NCI-H187 treated with DMSO at 0.1 percent for 48 hours (cell line): ENCODE data around the gene CNOT6.
A peak's percentile ranks its signal among the peaks of the same experiment; 100 is the strongest.
"Not testable (repeated sequence)": the region's sequence is repeated elsewhere in the genome, so short reads cannot be mapped to it uniquely, and the experiment has no call there.

Experiments
- DNase-seq: peaks from one replicate; lab custom pipeline; 2025; lab: John Stamatoyannopoulos, UW

The CNOT6 gene

GRCh38 chr5:180494060-180494509, at the start of gene CNOT6:
CNOT6 (plus strand) TSS chr5:180494379; CDS start chr5:180529277, 34,898 bp downstream.
- DNase-seq, result peak; percentile 31

GRCh38 chr5:180454752-180455151, 39.4 kb upstream of the CNOT6 start:
- DNase-seq, result no peak

- no peak for DNase-seq
These were observed 38.3 kb upstream of the CNOT6 start for GRCh38 chr5:180455872-180456271.

GRCh38 chr5:180456792-180457191, 37.4 kb upstream of the CNOT6 start:
- DNase-seq, result no peak

- DNase-seq, result not testable (repeated sequence)
These were observed 35.1 kb upstream of the CNOT6 start for GRCh38 chr5:180458852-180459673.

GRCh38 chr5:180459674-180460142, 34.5 kb upstream of the CNOT6 start:
- DNase-seq, result not testable (repeated sequence)

GRCh38 chr5:180460834-180461233, 33.3 kb upstream of the CNOT6 start:
- DNase-seq, result no peak

- no peak for DNase-seq
These were observed 32.9 kb upstream of the CNOT6 start for GRCh38 chr5:180461303-180461702.

GRCh38 chr5:180463216-180463900, 30.8 kb upstream of the CNOT6 start:
- no peak for DNase-seq

- no peak for DNase-seq
These were observed 30.1 kb upstream of the CNOT6 start for GRCh38 chr5:180463916-180464602.

GRCh38 chr5:180464603-180464970, 29.6 kb upstream of the CNOT6 start:
- DNase-seq, result no peak

GRCh38 chr5:180465052-180465451, 29.1 kb upstream of the CNOT6 start:
- DNase-seq, result not testable (repeated sequence)

- DNase-seq, result no peak
These were observed 27.9 kb upstream of the CNOT6 start for GRCh38 chr5:180466316-180466715.

GRCh38 chr5:180467028-180467975, 26.9 kb upstream of the CNOT6 start:
- DNase-seq, result no peak

- DNase-seq, result no peak
These were observed 26.0 kb upstream of the CNOT6 start for GRCh38 chr5:180467989-180468731.

GRCh38 chr5:180468732-180469585, 25.2 kb upstream of the CNOT6 start:
- no peak for DNase-seq

- DNase-seq, result no peak
These were observed 24.7 kb upstream of the CNOT6 start for GRCh38 chr5:180469586-180469865.

- DNase-seq, result no peak
These were observed 24.3 kb upstream of the CNOT6 start for GRCh38 chr5:180469866-180470265.

GRCh38 chr5:180470361-180470760, 23.8 kb upstream of the CNOT6 start:
- DNase-seq, result no peak
